Spleen (tissue), 7 donors: Measurements from ENCODE around the gene MYOCD.

ENCODE experiments used
- CTCF ChIP-seq, 11 experiments: fragments of 200-600 bp in 7 of 11; fragments of 450-650 bp in 4 of 11; sonication (generic) in 4 of 11; IDR thresholded peaks in 8 of 11; conservative IDR thresholded peaks in 3 of 11; 1 replicate in 7 of 11; 2 replicates in 4 of 11; pipeline versions ENCODE4 v1.4.0 to v1.8.0; 2016 to 2021; ENCODE audit warnings: antibody characterized with exemption in 11 of 11, inconsistent platforms in 4 of 11, mild to moderate bottlenecking in 1 of 11
- POLR2A ChIP-seq, 3 donors: fragments of 450-650 bp; IDR thresholded peaks; one replicate each; pipeline ENCODE4 v1.5.1; 2017; ENCODE audit warnings: antibody characterized with exemption in 3 of 3, mild to moderate bottlenecking in 1 of 3
- donor health status: DM: no; HTN: no; CAD: no; lungs with moderate emphysema.
- donor health status: DM: no; HTN: no; CAD: no.
- donor health status: DM: no; HTN: no; CAD: no.

- TF ChIP-seq CTCF (IDR thresholded peaks at IDR 0.05 in 8 of 11, conservative IDR thresholded peaks at IDR 0.05 in 3 of 11): no peak
- TF ChIP-seq POLR2A (IDR thresholded peaks at IDR 0.05): no peak
Measured at GRCh38 chr17:12619459-12620199, 46.1 kb upstream of the MYOCD start.
